OCI-LY7 (cell line): ENCODE results near the gene RAB6B. TPM values are rescaled to one million over a fixed set of nuclear protein-coding genes. Genes with fewer than 3 reads are reported as not detected.

Experiments
- BruUV-seq: library from RNA; stranded (reverse); fragments of 400-500 nt; replicated peaks from 2 replicates; lab custom pipeline; 2021; lab: Mats Ljungman, UMichigan
- CTCF ChIA-PET: fragments of 300-600 bp; sonication (Branson Sonifier 250); formaldehyde crosslinking; loops from one replicate; lab custom pipeline; 2022; ENCODE audit warnings: antibody characterized with exemption; ENCODE audit not compliant: unreplicated experiment; lab: Charles Lee
- POLR2A ChIA-PET: fragments of 300-600 bp; sonication (Branson Sonifier 250); formaldehyde crosslinking; loops from one replicate; lab custom pipeline; 2022; ENCODE audit warnings: antibody characterized with exemption; lab: Charles Lee
- DNase-seq: peaks from one replicate; pipeline ENCODE4 v3.0.0-alpha.2; 2015; ENCODE audit warnings: low spot score
- H2AFZ ChIP-seq: fragments of 200-600 bp; sonication (generic), shearing (Covaris generic); 2 replicates; pipeline ENCODE4 v1.6.1; 2014; ENCODE audit warnings: mild to moderate bottlenecking, antibody characterized with exemption, low read length, moderate library complexity
- H3K27ac ChIP-seq: fragments of 200-600 bp; sonication (generic); 2 replicates; pipeline ENCODE4 v1.5.1; 2014; ENCODE audit warnings: mixed run types, low read depth, mild to moderate bottlenecking, moderate library complexity, low read length, inconsistent platforms; ENCODE audit not compliant: poor library complexity, severe bottlenecking
- H3K36me3 ChIP-seq: fragments of 200-600 bp; sonication (generic); 2 replicates; pipeline ENCODE4 v1.6.1; 2014; ENCODE audit warnings: mild to moderate bottlenecking, antibody characterized with exemption, low read length, moderate library complexity, mixed read lengths; ENCODE audit not compliant: insufficient read depth
- H3K4me1 ChIP-seq: fragments of 200-600 bp; sonication (generic); 2 replicates; pipeline ENCODE4 v1.5.1; 2014; ENCODE audit warnings: mild to moderate bottlenecking, low read length; ENCODE audit not compliant: insufficient read depth, poor library complexity, severe bottlenecking
- H3K4me2 ChIP-seq: fragments of 200-600 bp; sonication (generic); 2 replicates; pipeline ENCODE4 v1.6.1; 2014; ENCODE audit warnings: mild to moderate bottlenecking, low read length
- H3K4me3 ChIP-seq: fragments of 200-600 bp; sonication (generic); 2 replicates; pipeline ENCODE4 v1.5.1; 2014; ENCODE audit warnings: mild to moderate bottlenecking, low read depth, low read length; ENCODE audit not compliant: poor library complexity, severe bottlenecking
- H3K79me2 ChIP-seq: fragments of 200-600 bp; sonication (generic); 2 replicates; pipeline ENCODE4 v1.6.1; 2016; ENCODE audit warnings: low read depth, mild to moderate bottlenecking, low read length, moderate library complexity, mixed read lengths; ENCODE audit not compliant: insufficient read depth
- H3K9me2 ChIP-seq: fragments of 200-600 bp; sonication (generic); 2 replicates; pipeline ENCODE4 v1.6.1; 2016; ENCODE audit warnings: mild to moderate bottlenecking, low read length, mixed read lengths; ENCODE audit not compliant: insufficient read depth
- H3K9me3 ChIP-seq: fragments of 200-600 bp; sonication (generic); 2 replicates; pipeline ENCODE4 v1.6.1; 2014; ENCODE audit warnings: mild to moderate bottlenecking, mixed run types, low read length, mixed read lengths
- H4K20me1 ChIP-seq: fragments of 200-600 bp; sonication (generic); 2 replicates; pipeline ENCODE4 v1.6.1; 2014; ENCODE audit warnings: mild to moderate bottlenecking, antibody characterized with exemption, low read length, moderate library complexity, mixed read lengths; ENCODE audit not compliant: insufficient read depth
- CTCF ChIP-seq: fragments of 200-600 bp; sonication (generic); conservative IDR thresholded peaks from 2 replicates; pipeline ENCODE4 v1.5.1; 2014; ENCODE audit warnings: mild to moderate bottlenecking, antibody characterized with exemption, low read length, moderate library complexity, mixed read lengths
- EZH2phosphoT487 ChIP-seq: fragments of 200-600 bp; sonication (generic); IDR thresholded peaks from 2 replicates; pipeline ENCODE4 v1.6.1; 2018; ENCODE audit warnings: low read depth, borderline replicate concordance, mild to moderate bottlenecking, mixed run types, antibody characterized with exemption, low read length, moderate library complexity, mixed read lengths
- intact Hi-C: fragments of 100-400 bp; cut with micrococcal nuclease; formaldehyde crosslinking; loops from one replicate; pipeline ENCODE4 v1.10.0; 2022; ENCODE audit not compliant: unreplicated experiment
- total RNA-seq, 2 experiments: library from RNA; depleted of rRNA in 1 of 2; stranded (reverse); fragments of >200 nt in 1 of 2; shearing (Covaris generic) in 1 of 2; gene quantifications; 2 replicates each; pipeline ENCODE4 v1.2.3, GENCODE V29; 2014 to 2022

Gene RAB6B
- total RNA-seq, 2 experiments from 2014 or later, result not detected

- H3K36me3 ChIP-seq, result no peaks in the 10 kb centered on the region
- BruUV-seq, result no TSS peak
- no peaks in the 10 kb centered on the region for H3K4me1 ChIP-seq
- H3K9me3 ChIP-seq, result no peaks in the 10 kb centered on the region
- POLR2A ChIA-PET, result no interaction called here
- H3K27ac ChIP-seq, result no peak overlapping the region
- no peak for TF ChIP-seq CTCF
- TF ChIP-seq EZH2phosphoT487, result no peak
- H3K4me3 ChIP-seq, result no peak overlapping the region
- no peak for DNase-seq
- no peak overlapping the region for H3K4me2 ChIP-seq
- no peaks in the 10 kb centered on the region for H3K9me2 ChIP-seq
- no peak overlapping the region for H2AFZ ChIP-seq
- H3K79me2 ChIP-seq, result no peaks in the 10 kb centered on the region
- CTCF ChIA-PET, result no interaction called here
- intact Hi-C loops, result no loop called here
- H4K20me1 ChIP-seq, result no peaks in the 10 kb centered on the region
Observed at GRCh38 chr3:133776794-133777438, 118.8 kb downstream of the RAB6B start.

- H3K4me3 ChIP-seq, result no peak overlapping the region
- H3K36me3 ChIP-seq, result no peaks in the 10 kb centered on the region
- H3K4me2 ChIP-seq, result no peak overlapping the region
- H3K9me3 ChIP-seq, result no peaks in the 10 kb centered on the region
- no peaks in the 10 kb centered on the region for H3K79me2 ChIP-seq
- intact Hi-C loops, result no loop called here
- CTCF ChIA-PET, result no interaction called here
- no peak overlapping the region for H2AFZ ChIP-seq
- no peak for DNase-seq
- BruUV-seq, result no TSS peak
- no peaks in the 10 kb centered on the region for H4K20me1 ChIP-seq
- no peak overlapping the region for H3K27ac ChIP-seq
- H3K4me1 ChIP-seq, result no peaks in the 10 kb centered on the region
- TF ChIP-seq EZH2phosphoT487 (no peak), CTCF (no peak)
- H3K9me2 ChIP-seq, result no peaks in the 10 kb centered on the region
- POLR2A ChIA-PET, result no interaction called here
Observed at GRCh38 chr3:133775835-133776234, 119.8 kb downstream of the RAB6B start.

GRCh38 chr3:133775309-133775708, 120.4 kb downstream of the RAB6B start:
- Histone ChIP-seq H3K9me3 (no peaks in the 10 kb centered on the region), H3K27ac (no peak overlapping the region), H2AFZ (no peak overlapping the region), H3K79me2 (no peaks in the 10 kb centered on the region), H3K9me2 (no peaks in the 10 kb centered on the region), H4K20me1 (no peaks in the 10 kb centered on the region), H3K4me1 (no peaks in the 10 kb centered on the region), H3K4me3 (no peak overlapping the region), H3K36me3 (no peaks in the 10 kb centered on the region), H3K4me2 (no peak overlapping the region)
- ChIA-PET CTCF (no interaction called here), POLR2A (no interaction called here)
- no peak for TF ChIP-seq CTCF
- no peak for TF ChIP-seq EZH2phosphoT487
- DNase-seq, result no peak
- no TSS peak for BruUV-seq
- intact Hi-C loops, result no loop called here
